SHP77 treated with DMSO at 0.1 percent for 48 hours (cell line): ENCODE data around the gene RBM24.

Experiments used
- DNase-seq: peaks from one replicate; lab custom pipeline; 2025; lab: John Stamatoyannopoulos, UW

RBM24 gene

DNA sequence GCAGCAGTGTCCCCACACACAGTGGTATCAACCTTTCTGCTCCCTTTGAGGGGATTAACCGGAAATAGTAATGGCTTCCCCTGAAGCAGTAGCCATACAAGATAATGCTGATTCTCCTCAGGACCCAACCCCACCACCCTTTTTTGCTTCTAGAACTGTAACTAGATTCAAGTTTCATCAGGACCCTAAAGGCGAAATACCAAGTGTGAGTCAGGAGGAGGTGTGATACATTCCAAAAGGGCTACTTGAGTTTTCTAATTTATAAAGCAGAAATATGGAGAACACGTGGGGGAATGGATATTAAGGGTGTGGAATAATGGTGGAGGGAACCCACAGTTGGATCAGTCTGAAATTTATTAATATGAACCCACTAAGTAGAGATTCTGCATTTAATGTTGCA lies 60.7 kb downstream of the RBM24 start:
- DNase-seq, result no peak

DNA sequence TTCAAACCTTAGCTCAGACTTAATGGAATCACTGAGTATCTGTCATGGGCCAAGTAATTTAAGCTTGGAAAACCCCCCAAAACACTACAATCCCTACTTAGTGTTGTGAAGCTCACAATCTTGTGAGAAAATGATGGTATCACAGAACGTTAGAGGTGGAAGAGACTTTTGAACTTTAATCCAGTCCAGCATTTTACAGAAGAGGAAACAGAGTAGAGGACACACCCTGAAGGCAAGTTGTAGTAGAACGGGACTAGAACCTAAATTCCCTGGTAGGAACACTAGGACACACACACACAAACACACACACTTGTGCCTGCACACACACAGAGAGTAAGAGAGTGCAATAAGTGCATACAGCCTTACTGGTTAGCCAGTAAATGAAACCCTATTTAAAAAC lies 62.1 kb downstream of the RBM24 start:
- no peak for DNase-seq
